Airway epithelial cell (primary cell): ENCODE measurements around the gene LTN1. TPM values are rescaled to one million over a fixed set of nuclear protein-coding genes. Genes with fewer than 3 reads are reported as not detected.

Experiments used
- total RNA-seq: library from RNA; depleted of rRNA; stranded (reverse); fragments of >200 nt; gene quantifications from 2 replicates; pipeline ENCODE4 v1.2.3, GENCODE V29; 2015

LTN1 gene, protein sequence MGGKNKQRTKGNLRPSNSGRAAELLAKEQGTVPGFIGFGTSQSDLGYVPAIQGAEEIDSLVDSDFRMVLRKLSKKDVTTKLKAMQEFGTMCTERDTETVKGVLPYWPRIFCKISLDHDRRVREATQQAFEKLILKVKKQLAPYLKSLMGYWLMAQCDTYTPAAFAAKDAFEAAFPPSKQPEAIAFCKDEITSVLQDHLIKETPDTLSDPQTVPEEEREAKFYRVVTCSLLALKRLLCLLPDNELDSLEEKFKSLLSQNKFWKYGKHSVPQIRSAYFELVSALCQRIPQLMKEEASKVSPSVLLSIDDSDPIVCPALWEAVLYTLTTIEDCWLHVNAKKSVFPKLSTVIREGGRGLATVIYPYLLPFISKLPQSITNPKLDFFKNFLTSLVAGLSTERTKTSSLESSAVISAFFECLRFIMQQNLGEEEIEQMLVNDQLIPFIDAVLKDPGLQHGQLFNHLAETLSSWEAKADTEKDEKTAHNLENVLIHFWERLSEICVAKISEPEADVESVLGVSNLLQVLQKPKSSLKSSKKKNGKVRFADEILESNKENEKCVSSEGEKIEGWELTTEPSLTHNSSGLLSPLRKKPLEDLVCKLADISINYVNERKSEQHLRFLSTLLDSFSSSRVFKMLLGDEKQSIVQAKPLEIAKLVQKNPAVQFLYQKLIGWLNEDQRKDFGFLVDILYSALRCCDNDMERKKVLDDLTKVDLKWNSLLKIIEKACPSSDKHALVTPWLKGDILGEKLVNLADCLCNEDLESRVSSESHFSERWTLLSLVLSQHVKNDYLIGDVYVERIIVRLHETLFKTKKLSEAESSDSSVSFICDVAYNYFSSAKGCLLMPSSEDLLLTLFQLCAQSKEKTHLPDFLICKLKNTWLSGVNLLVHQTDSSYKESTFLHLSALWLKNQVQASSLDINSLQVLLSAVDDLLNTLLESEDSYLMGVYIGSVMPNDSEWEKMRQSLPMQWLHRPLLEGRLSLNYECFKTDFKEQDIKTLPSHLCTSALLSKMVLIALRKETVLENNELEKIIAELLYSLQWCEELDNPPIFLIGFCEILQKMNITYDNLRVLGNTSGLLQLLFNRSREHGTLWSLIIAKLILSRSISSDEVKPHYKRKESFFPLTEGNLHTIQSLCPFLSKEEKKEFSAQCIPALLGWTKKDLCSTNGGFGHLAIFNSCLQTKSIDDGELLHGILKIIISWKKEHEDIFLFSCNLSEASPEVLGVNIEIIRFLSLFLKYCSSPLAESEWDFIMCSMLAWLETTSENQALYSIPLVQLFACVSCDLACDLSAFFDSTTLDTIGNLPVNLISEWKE (N-terminal part only)
- total RNA-seq, result 14.9 and 17.1 TPM in 2 replicates

DNA sequence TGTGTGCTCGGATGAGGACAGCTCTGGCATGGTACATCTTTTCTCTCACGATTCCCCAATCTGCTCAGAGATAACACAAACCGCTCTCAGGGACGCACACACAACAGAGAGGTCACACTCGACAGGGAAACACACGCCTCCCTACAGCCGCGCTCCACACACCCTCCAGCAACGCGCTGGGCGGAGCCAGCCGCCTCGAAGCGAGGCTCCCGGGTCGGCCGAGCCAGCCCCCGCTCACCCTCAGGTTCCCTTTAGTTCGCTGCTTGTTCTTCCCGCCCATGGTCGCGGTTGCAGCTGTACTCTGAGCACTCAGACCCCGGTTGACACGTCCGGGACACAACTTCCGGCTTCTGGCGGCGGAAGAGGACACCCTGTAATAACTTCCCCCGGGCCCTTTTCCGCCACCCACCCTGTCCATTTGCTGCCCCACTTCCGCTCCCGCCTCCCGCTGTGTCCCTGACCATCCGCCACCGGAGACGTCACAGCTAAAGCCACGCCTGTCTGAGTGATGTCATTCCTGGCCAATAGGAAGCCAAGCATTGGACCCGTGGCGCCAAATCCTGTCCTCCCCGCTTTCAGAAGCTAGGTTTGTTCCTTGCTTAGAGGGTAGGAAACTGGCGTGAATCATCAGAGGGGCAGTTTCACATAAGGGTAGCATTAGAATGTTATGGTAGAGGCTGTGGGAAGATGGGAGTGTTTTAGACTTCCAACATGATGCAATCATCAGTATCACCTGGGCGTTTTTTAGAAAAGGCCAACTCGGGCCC, at the start of gene LTN1:
LTN1 (minus strand) TSS at position 352 of the 767 bp plus-strand sequence; CDS start at position 280, 72 bp downstream.

DNA sequence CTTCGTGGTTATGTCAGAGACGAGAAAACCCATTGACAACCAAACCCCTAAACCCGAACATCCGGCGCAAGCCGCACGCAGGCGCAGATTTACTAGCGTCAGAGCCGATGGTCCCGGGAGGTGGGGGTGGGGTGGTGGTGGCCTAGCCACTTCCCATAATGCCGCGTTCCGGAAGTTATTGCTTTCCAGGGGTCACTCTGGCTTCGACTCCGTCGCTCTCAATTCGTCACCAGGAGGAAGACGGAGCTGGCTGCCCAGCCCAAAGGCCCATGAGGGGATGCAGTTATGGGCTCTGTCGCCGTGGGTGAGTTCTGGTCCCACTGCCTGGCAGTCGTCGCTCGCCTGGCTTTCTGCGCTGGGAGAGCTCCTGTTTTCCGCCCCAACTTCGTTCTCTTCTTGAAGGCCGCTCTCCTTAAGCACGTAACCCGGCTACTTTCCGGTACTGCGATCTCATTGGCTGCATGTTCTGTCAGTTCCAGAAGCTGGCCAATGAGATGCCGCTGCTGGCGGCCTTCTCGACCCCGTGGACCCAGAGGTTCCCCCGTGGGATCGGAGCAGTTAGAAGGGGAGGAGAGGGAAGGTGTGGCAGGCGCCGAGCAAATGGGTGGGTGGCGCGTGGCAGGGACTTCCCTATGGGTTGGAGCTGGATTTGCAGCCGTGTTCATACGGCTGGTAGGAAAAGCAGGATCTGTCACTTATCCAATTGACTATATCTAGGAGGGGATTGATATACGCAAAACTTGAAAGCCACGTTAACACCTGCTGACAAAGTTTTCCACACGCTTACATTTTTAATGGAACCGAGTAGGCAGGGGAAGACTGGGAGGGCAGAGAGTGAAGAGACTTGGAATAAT, 32.0 kb upstream of the LTN1 start, which contains the start of gene USP16:
USP16 (plus strand) TSS at position 195 of the 854 bp plus-strand sequence. CDS start 3,246 bp downstream, outside the sequence.

Other genes starting within 250 kb of the LTN1 start
- 6.4 and 16.4 TPM in 2 replicates for gene RWDD2B, start 26.5 kb upstream of the LTN1 start, total RNA-seq
- gene USP16, start 31.8 kb upstream of the LTN1 start, total RNA-seq, result 15.9 and 20.7 TPM in 2 replicates
- 244 and 271 TPM in 2 replicates for gene CCT8, start 80.8 kb upstream of the LTN1 start, total RNA-seq
- 1.7 and 2.2 TPM in 2 replicates for gene MAP3K7CL, start 137.8 kb upstream of the LTN1 start, total RNA-seq